GM12892 (cell line): ENCODE results near the gene CXCL12.

Source experiments
- DNase-seq: peaks from one replicate; pipeline ENCODE4 v3.0.0; 2011; ENCODE audit not compliant: insufficient read length
- FAIRE-seq: peaks from 2 replicates; lab custom pipeline; 2011; peaks lifted over from hg19 to GRCh38; lab: Jason Lieb, UNC
- POLR2A ChIP-seq: IDR thresholded peaks from 2 replicates; pipeline ENCODE4 v1.6.1; 2011; ENCODE audit warnings: low read depth, low read length, control low read depth
- POLR2AphosphoS5 ChIP-seq: IDR thresholded peaks from 2 replicates; pipeline ENCODE4 v1.6.1; 2011; ENCODE audit warnings: low read depth, low read length, control low read depth
- TAF1 ChIP-seq: IDR thresholded peaks from 2 replicates; pipeline ENCODE4 v1.6.1; 2011; ENCODE audit warnings: low read depth, mild to moderate bottlenecking, control low read depth, low read length, borderline replicate concordance

Gene CXCL12

DNA sequence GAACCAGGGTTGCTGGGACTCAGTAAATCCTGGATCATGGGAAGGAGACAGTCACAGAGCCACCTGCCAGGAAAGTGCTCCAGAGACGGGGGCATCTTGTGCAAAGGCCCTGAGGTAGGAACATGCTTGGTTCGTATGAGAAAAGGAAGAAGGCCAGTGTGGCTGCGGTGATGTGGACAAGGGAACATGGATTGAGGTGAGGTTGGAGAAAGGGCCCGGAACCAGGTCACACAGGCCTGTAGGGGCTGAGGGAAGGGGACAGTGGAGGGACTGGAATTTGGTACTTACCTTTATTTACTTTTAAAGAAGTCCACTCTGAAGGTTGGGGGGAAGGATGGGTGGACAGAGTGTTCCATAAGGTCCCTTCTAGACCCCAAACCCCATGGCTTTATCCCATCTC lies 32.9 kb upstream of the CXCL12 start:
- TF ChIP-seq POLR2AphosphoS5: no peak
- TF ChIP-seq TAF1: no peak
- TF ChIP-seq POLR2A: no peak
- FAIRE-seq (no peak), DNase-seq (no peak)

DNA sequence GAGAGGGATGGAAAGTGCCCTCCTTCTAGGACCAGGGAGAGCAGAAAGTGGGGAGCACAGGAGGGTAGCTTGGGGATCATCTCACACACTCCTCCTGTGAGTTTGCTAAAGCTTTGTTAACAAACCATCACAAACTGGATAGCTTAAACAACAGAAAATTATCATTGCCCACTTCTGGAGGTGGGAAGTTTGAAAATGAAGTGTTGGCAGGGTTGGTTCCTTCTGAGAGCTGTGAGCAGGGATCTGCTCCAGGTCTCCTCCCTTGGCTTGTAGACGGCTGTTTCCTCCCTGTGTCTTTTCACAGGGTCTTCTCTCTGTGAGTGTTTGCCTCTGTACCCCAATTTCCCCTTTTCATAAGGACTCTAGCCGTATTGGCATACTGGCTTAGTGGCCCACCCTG lies 32.0 kb upstream of the CXCL12 start:
- FAIRE-seq: no peak
- TF ChIP-seq TAF1 (no peak), POLR2AphosphoS5 (no peak), POLR2A (no peak)

DNA sequence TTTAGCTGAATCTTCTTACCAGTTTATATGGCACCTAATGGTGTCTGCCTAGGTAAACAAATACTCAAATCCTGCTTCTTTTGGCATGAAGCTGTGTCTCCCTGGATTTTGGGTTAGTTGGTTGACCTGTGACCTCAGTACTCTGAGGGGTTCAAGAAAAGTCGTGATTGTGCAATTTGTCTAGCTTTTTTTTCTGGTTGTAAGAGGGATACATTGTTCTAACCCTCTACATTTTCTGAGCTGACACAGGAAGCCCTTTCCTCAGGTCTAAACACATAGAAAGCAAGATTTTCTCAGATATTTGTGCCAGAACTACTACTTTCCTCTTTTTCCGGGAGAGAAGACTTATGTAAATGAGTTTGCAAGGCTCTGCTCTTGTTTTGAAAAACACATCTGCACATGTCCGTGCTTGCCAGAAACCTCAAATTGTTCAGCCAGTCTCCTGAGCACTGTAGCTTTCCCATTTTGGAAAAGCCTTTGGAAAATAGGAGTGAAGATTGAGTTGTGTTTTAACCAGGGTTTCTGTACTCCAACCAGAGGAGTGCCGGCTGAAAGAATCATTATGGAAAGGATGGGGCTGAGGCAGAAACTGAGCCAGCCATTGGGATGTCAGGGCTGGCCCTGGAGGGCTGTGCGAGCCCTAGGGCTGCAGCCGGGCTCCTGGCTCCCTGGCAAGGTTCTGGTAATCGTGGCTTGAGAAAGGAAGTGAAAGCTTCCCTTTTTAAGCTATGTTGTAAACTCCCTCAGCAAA lies 31.3 kb upstream of the CXCL12 start:
- DNase-seq (no peak), FAIRE-seq (no peak)
- no peak for TF ChIP-seq TAF1
- TF ChIP-seq POLR2AphosphoS5: no peak
- TF ChIP-seq POLR2A: no peak

More for the DNA sequence above, 32.0 kb upstream of the CXCL12 start:
- no peak for DNase-seq

DNA sequence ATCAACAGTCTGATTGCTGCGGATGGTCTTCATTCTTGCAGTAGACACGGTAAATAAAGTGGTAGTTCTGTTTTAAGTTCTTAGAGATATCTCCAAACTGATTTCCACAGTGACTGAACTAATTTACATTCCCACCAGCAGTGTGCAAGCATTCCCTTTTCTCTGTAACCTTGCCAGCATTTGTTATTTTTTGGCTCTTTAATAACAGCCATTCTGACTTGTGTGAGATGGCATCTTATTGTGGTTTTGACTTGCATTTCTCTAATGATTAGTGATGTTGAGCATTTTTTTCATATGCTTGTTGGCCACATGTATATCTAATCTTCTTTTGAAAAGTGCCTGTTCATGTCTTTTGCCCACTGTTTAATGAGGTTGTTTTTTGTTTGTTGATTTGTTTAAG lies 30.2 kb upstream of the CXCL12 start:
- no peak for TF ChIP-seq POLR2AphosphoS5
- no peak for TF ChIP-seq POLR2A
- TF ChIP-seq TAF1: no peak
- FAIRE-seq (no peak), DNase-seq (no peak)

DNA sequence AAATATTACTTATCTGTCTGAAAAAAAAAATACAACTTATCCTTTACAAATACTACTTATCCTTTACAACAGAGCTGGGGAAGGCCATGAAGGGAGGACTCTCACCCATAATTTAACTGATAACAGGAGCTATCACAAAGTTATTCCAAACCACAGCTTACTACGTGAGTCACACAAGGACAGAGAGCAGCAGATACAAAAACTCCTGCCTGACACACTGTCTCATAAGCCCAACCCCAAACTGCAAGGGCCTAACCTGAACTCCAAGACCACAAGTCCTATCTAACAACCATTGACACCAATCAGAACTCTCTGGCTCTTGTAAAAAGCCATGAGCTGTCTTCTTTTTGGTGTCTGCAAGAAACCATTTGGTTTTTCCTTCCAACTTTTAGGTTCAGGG lies 28.5 kb upstream of the CXCL12 start:
- FAIRE-seq: no peak
- TF ChIP-seq POLR2AphosphoS5 (no peak), TAF1 (no peak), POLR2A (no peak)
- DNase-seq: no peak

DNA sequence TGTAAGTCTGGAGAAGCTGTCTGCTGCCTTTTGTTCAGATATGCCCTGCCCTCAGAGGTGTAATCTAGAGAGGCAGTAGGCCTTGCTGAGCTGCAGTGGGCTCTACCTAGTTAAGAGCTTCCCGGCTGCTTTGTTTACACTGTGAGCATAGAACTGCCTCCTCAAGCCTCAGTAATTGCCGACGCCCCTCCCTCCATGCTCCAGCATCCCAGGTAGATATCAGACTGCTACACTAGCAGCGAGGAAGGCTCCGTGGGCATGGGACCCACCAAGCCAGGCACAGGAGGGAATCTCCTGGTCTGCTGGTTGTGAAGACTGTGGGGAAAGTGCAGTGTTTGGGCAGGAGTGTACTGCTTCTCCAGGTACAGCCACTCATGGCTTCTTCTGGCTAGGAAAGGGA lies 26.4 kb upstream of the CXCL12 start:
- DNase-seq (no peak), FAIRE-seq (no peak)
- TF ChIP-seq POLR2AphosphoS5: no peak
- no peak for TF ChIP-seq TAF1
- no peak for TF ChIP-seq POLR2A

DNA sequence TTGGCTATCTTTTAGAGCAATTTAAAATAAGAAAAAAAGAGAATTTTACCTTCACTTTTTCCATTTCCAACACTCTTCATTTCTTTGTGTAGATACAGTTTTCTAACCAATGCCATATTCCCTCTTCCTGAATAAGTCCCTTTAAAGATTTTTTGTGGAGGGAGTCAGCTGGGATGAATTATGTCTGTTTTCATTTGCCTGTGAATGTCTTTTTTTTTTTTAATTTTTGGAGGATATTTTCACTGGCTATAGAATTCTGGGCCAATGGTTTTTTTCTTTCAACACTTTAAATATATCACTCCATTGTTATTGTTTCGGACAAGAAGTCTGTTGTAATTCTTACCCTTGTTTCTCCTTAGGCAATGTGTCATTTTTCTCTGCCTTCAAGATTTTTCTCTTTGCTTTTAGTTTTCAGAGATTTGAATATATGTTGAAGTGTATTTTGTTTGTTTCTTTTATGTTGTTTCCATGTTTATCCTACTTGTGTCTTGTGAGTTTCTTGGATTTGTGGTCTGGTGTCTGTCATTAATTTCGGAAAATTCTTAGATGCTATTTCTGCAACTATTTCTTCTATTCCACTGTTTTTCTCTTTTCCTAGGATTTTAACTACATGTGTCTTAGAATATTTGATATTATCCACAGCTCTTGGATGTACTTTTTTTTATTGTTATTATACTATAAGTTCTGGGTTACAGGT lies 20.0 kb upstream of the CXCL12 start:
- TF ChIP-seq POLR2A (no peak), POLR2AphosphoS5 (no peak), TAF1 (no peak)
- no peak for DNase-seq
- FAIRE-seq: no peak

DNA sequence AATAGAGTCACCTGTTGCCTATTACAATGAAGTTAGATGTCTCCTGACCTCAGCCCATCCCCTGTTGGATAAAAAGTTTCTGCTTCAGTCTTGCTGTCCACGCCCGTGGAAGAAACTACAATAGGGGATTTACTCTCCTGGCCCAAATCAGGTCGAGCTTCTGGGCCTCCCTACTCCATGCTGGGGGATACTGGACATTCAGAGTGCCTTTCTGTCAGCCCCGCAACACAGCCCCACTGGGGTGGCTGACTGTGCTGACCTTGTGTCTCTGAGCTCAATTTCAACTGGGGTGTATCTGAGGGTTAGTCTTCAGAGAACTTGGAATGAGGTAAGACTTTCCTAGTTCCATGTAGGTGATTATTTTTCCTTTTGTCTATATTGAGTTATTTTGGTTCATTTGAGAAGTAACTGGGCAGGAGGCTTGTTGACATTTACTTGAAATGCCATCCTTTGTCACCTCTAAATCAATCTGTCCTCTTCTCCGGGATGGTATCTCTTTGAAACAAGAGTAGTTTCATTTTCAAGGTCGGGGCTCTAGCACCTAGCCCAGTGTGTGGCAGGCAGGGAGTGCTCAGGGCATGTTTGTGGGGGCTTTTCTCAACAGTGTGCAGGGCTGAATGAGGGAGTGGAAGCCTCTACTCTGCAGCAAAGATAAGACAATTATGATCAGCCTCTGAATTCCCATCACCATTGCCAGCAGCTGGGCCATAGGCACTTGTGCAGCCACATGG lies 17.7 kb upstream of the CXCL12 start:
- no peak for FAIRE-seq
- no peak for TF ChIP-seq POLR2A
- no peak for TF ChIP-seq TAF1
- TF ChIP-seq POLR2AphosphoS5: no peak
- DNase-seq: no peak

DNA sequence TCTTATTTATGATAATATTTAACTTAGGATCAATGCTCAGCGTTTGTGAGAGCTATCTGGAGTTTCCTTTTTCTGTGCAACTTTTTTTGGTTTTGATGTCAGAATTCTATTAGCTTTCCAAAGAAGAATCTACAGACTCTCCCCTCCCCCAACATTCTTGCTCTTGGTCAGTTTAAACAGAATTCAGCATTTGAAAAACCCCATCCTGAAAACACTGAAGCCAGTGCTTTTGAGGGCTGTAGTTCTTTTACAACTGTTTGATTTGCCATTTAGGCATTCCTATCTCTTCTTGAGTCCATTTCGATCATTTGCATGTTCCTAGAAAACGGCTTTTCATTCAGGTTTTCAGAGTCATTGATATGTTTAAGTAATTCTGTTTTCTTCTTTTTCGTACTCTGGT lies 15.6 kb upstream of the CXCL12 start:
- DNase-seq (no peak), FAIRE-seq (no peak)
- TF ChIP-seq POLR2A: no peak
- TF ChIP-seq POLR2AphosphoS5: no peak
- TF ChIP-seq TAF1: no peak

DNA sequence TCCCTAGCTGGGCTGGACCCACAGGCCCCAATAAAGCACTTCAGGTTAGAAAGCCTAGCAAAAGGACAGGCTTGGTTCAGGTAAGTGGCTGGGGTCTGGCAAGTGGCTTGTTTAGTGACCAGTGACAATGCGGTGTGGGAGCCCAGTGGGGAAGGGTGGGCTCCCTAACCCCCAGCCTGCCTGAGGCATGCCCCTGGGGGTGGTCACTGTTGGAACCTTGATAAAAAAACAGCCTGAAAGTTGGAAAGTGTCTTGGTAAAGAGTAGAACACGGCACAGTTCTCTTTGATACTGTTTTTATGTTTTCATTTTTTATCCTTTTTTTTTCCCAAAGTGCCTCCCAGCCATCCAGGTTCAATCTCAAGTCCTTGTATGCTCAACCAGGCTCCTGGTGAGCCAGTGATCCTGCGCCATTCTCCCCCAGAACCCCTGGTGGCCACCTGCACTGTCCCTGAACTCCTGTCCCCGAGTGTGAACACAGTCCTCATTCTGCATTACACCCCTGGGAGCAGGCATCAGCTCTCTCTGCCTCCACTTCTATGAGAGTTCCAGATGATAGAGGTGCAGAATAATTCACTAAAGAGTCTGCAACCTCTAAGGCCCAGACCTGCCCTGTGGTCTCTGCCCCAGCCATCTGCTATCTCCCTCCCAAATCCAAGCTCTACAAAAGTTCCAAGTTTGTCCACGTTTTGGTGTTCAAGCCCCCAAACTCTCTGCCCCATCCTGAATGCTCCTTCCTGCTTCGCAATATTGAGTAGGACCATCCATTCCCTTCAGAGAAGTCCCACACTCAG lies 15.0 kb upstream of the CXCL12 start:
- TF ChIP-seq TAF1 (no peak), POLR2A (no peak), POLR2AphosphoS5 (no peak)
- DNase-seq (no peak), FAIRE-seq (no peak)
